Hepatocyte (in vitro differentiated cells): ENCODE results near the gene PRKCA. TPM values are rescaled to one million over a fixed set of nuclear protein-coding genes. Genes with fewer than 3 reads are reported as not detected.
"Not testable (repeated sequence)": the region's sequence is repeated elsewhere in the genome, so short reads cannot be mapped to it uniquely, and the experiment has no call there.

Experiments
- DNase-seq: peaks from one replicate; pipeline ENCODE4 v3.0.0-alpha.2; 2016; ENCODE audit warnings: low spot score
- H2AFZ ChIP-seq: fragments of 200-600 bp; sonication (generic); 2 replicates; pipeline ENCODE4 v1.6.0; 2016; ENCODE audit warnings: antibody characterized with exemption, mild to moderate bottlenecking
- H3K27ac ChIP-seq: fragments of 200-600 bp; sonication (generic); 2 replicates; pipeline ENCODE4 v1.5.1; 2016; ENCODE audit warnings: mild to moderate bottlenecking
- H3K27me3 ChIP-seq: fragments of 200-600 bp; sonication (generic); 2 replicates; pipeline ENCODE4 v1.6.1; 2016
- H3K36me3 ChIP-seq: fragments of 200-600 bp; sonication (generic); replicated peaks from 2 replicates; pipeline ENCODE4 v1.5.1; 2016; ENCODE audit warnings: low read depth; ENCODE audit not compliant: insufficient read depth
- H3K4me1 ChIP-seq: fragments of 200-600 bp; sonication (generic); 2 replicates; pipeline ENCODE4 v1.5.1; 2016; ENCODE audit warnings: mild to moderate bottlenecking, moderate library complexity; ENCODE audit not compliant: insufficient read depth
- H3K4me2 ChIP-seq: fragments of 200-600 bp; sonication (generic); 2 replicates; pipeline ENCODE4 v1.6.0; 2016
- H3K4me3 ChIP-seq: fragments of 200-600 bp; sonication (generic); 2 replicates; pipeline ENCODE4 v1.5.1; 2016; ENCODE audit warnings: mild to moderate bottlenecking
- H3K79me2 ChIP-seq: fragments of 200-600 bp; sonication (generic); 2 replicates; pipeline ENCODE4 v1.6.0; 2017; ENCODE audit warnings: mild to moderate bottlenecking
- H3K9me2 ChIP-seq: fragments of 200-600 bp; sonication (generic); replicated peaks from 2 replicates; pipeline ENCODE4 v1.6.0; 2017; ENCODE audit warnings: mild to moderate bottlenecking; ENCODE audit not compliant: insufficient read depth
- H3K9me3 ChIP-seq: fragments of 200-600 bp; sonication (generic); 2 replicates; pipeline ENCODE4 v1.5.1; 2016; ENCODE audit warnings: low read depth, mild to moderate bottlenecking
- H4K20me1 ChIP-seq: fragments of 200-600 bp; sonication (generic); 2 replicates; pipeline ENCODE4 v1.6.0; 2016; ENCODE audit warnings: mild to moderate bottlenecking; ENCODE audit not compliant: insufficient read depth, poor library complexity, severe bottlenecking
- CTCF ChIP-seq: fragments of 200-600 bp; sonication (generic); IDR thresholded peaks from 2 replicates; pipeline ENCODE4 v1.5.1; 2016; ENCODE audit warnings: antibody characterized with exemption, mild to moderate bottlenecking; ENCODE audit not compliant: poor library complexity
- EZH2 ChIP-seq: fragments of 200-600 bp; sonication (generic); IDR thresholded peaks from 2 replicates; pipeline ENCODE4 v1.6.1; 2016; ENCODE audit warnings: antibody characterized with exemption, mild to moderate bottlenecking, borderline replicate concordance
- EZH2phosphoT487 ChIP-seq: fragments of 200-600 bp; sonication (generic); IDR thresholded peaks from one replicate; pipeline ENCODE4 v1.6.1; 2018; ENCODE audit warnings: antibody characterized with exemption, mild to moderate bottlenecking, low read depth, moderate library complexity; ENCODE audit not compliant: unreplicated experiment, severe bottlenecking
- WGBS: methylation state at CpG from one replicate; pipeline ENCODE4 v1.1.6; 2016; ENCODE audit warnings: low lambda C conversion rate; ENCODE audit errors: missing lambda C conversion rate; 5-methylcytosine and 5-hydroxymethylcytosine counted together
- polyA plus RNA-seq: library from polyadenylated mRNA; unstranded; fragments of >200 nt; fragmentation: Nextera tagmentation; extraction: Ambion mirVana; gene quantifications from 2 replicates; pipeline ENCODE4 v1.2.1, GENCODE V29; 2016
- total RNA-seq: library from RNA; depleted of rRNA; stranded (reverse); fragments of >200 nt; gene quantifications from 2 replicates; pipeline ENCODE4 v1.2.3, GENCODE V29; 2014

PRKCA gene
- total and polyA plus RNA-seq, 2 experiments from 2014 or later, result 5.9 to 18.5 TPM

GRCh38 chr17:66354981-66355380 is 52.6 kb downstream of the PRKCA start:
- no peak for DNase-seq
- H3K4me2 ChIP-seq, result no peak overlapping the region

DNA sequence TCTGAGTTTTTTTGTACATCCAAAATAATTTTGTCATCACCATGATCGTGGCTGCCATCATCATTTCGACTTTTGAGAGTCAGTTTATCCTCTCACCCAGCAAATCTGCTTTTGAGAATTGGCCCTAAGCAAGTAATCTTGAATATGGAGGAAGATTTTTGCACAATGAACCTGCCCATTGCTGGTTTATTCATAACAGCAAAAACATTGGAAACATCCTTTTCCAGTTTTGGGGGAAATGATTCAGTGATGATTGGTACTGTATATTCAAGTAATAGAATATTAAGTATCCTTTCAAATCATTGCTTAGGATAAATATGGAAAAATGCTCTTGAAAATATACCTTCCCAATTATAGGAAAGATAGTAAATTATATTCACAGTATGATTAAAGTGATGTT is 53.1 kb downstream of the PRKCA start:
- no peaks in the 10 kb centered on the region for H3K36me3 ChIP-seq
- no peak for DNase-seq
- H3K4me1 ChIP-seq, result peaks cover 15% of the 10 kb centered on the region
- H4K20me1 ChIP-seq, result no peaks in the 10 kb centered on the region
- H3K4me3 ChIP-seq, result no peak overlapping the region
- peaks cover 69% of the 10 kb centered on the region for H3K79me2 ChIP-seq
- H3K4me2 ChIP-seq, result no peak overlapping the region
- no peaks in the 10 kb centered on the region for H3K27me3 ChIP-seq
- H3K27ac ChIP-seq, result no peak overlapping the region
- no peaks in the 10 kb centered on the region for H3K9me2 ChIP-seq
- TF ChIP-seq EZH2phosphoT487, result no peak
- no peak for TF ChIP-seq CTCF
- no peak for TF ChIP-seq EZH2
- no peak overlapping the region for H2AFZ ChIP-seq
- H3K9me3 ChIP-seq, result no peaks in the 10 kb centered on the region
- WGBS, result 89% methylated on average over 2 of the region's 2 CpGs

More at GRCh38 chr17:66354981-66355380, 52.6 kb downstream of the PRKCA start:
- H3K27me3 ChIP-seq, result no peaks in the 10 kb centered on the region
- H4K20me1 ChIP-seq, result no peaks in the 10 kb centered on the region
- peaks cover 20% of the 10 kb centered on the region for H3K4me1 ChIP-seq
- no peak overlapping the region for H2AFZ ChIP-seq
- H3K4me3 ChIP-seq, result no peak overlapping the region
- 81% methylated on average over 5 of the region's 5 CpGs for WGBS
- TF ChIP-seq EZH2 (no peak), EZH2phosphoT487 (no peak), CTCF (no peak)
- peaks cover 69% of the 10 kb centered on the region for H3K79me2 ChIP-seq
- H3K9me2 ChIP-seq, result no peaks in the 10 kb centered on the region
- no peaks in the 10 kb centered on the region for H3K9me3 ChIP-seq
- H3K36me3 ChIP-seq, result no peaks in the 10 kb centered on the region
- H3K27ac ChIP-seq, result no peak overlapping the region

DNA sequence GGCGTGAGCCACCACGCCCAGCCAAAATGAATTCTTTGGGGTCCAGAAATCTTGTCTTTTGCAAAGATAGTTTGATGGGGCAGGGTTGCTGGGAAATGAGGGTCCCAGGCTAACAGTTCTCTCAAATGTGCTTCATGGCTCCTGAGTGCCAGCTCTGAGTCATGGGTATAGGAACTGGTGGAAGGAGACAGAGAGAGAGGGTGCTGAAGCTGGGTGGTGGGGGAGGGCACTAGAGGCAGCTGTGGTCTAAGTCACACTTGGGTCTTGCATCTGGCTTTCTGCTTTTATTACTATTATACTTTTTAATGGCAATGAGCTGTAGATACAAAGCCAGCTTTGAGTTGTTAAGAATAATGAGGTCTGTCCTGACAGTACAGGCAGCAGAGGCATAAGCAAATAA is 54.6 kb downstream of the PRKCA start:
- Histone ChIP-seq H3K4me1 (peaks cover 10% of the 10 kb centered on the region), H2AFZ (no peak overlapping the region), H3K9me3 (no peaks in the 10 kb centered on the region), H3K4me2 (no peak overlapping the region), H3K27me3 (no peaks in the 10 kb centered on the region), H4K20me1 (no peaks in the 10 kb centered on the region), H3K79me2 (peaks cover 57% of the 10 kb centered on the region), H3K4me3 (no peak overlapping the region), H3K27ac (no peak overlapping the region), H3K36me3 (no peaks in the 10 kb centered on the region), H3K9me2 (no peaks in the 10 kb centered on the region)
- TF ChIP-seq EZH2, result no peak
- TF ChIP-seq EZH2phosphoT487, result no peak
- TF ChIP-seq CTCF, result no peak
- no peak for DNase-seq
- 100% methylated on average over 2 of the region's 2 CpGs for WGBS

DNA sequence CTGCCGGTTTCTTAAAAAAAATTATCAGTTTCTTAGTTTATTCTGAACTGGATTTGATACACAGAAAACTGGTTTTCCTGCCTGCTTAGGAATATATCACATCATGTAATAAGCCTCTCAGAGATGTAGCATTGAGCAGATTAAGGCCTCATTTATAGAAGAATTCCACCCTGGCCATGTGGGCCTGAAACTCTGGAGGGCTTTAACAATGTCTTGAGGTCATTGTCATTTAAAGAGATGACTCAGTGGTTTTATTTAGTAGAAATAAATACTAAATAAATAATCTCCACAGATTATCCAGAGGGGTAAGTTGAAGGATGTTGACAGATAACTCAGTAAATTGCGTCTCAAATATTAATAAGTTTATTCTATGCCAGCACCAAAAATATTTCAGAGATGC is 56.9 kb downstream of the PRKCA start:
- 76% methylated on average over 2 of the region's 2 CpGs for WGBS
- no peak for DNase-seq
- TF ChIP-seq EZH2, result no peak
- TF ChIP-seq EZH2phosphoT487, result no peak
- TF ChIP-seq CTCF, result no peak
- H3K27ac ChIP-seq, result no peak overlapping the region
- H3K4me1 ChIP-seq, result peaks cover 5% of the 10 kb centered on the region
- no peaks in the 10 kb centered on the region for H3K9me3 ChIP-seq
- H3K9me2 ChIP-seq, result no peaks in the 10 kb centered on the region
- no peak overlapping the region for H3K4me2 ChIP-seq
- H3K79me2 ChIP-seq, result peaks cover 47% of the 10 kb centered on the region
- no peaks in the 10 kb centered on the region for H4K20me1 ChIP-seq
- no peaks in the 10 kb centered on the region for H3K36me3 ChIP-seq
- H3K4me3 ChIP-seq, result no peak overlapping the region
- H2AFZ ChIP-seq, result no peak overlapping the region
- no peaks in the 10 kb centered on the region for H3K27me3 ChIP-seq

- peaks cover 44% of the 10 kb centered on the region for H3K79me2 ChIP-seq
- H3K9me2 ChIP-seq, H3K27me3 ChIP-seq, H2AFZ ChIP-seq, H3K4me1 ChIP-seq, H3K4me2 ChIP-seq, H3K27ac ChIP-seq, DNase-seq, H3K4me3 ChIP-seq, H3K36me3 ChIP-seq, H4K20me1 ChIP-seq, H3K9me3 ChIP-seq: not testable (repeated sequence)
- WGBS, result 93% methylated on average over 12 of the region's 12 CpGs
Measured at GRCh38 chr17:66360961-66361565, 58.6 kb downstream of the PRKCA start.
